T-helper 17 cell (primary cell): ENCODE results near the gene FMNL2. TPM values are rescaled to one million over a fixed set of nuclear protein-coding genes. Genes with fewer than 3 reads are reported as not detected.
"Not testable (repeated sequence)": the region's sequence is repeated elsewhere in the genome, so short reads cannot be mapped to it uniquely, and the experiment has no call there.

Source experiments
- ATAC-seq: fragments of 150-1000 bp; cut with Tn5 transposase; 2 replicates; pipeline ENCODE4 v1.10.0; 2021; ENCODE audit warnings: mild to moderate bottlenecking, moderate library complexity
- DNase-seq, 3 donors: peaks; one replicate each; pipeline versions ENCODE4 v3.0.0 to v3.0.0-alpha.2; 2020 to 2021
- H3K9me3 ChIP-seq: one replicate; pipeline ENCODE4 v1.7.0; 2013; ENCODE audit warnings: low read length, mild to moderate bottlenecking; ENCODE audit not compliant: control insufficient read depth, poor library complexity, severe bottlenecking
- H3K27ac Mint-ChIP-seq: one replicate; pipeline ENCODE4 v1.8.0; 2022; ENCODE audit warnings: mild to moderate bottlenecking, moderate library complexity, mixed read lengths
- H3K27me3 Mint-ChIP-seq: one replicate; pipeline ENCODE4 v1.8.0; 2022; ENCODE audit warnings: mixed read lengths
- H3K36me3 Mint-ChIP-seq: one replicate; pipeline ENCODE4 v1.8.0; 2022; ENCODE audit warnings: low read depth, mixed read lengths
- H3K4me1 Mint-ChIP-seq: one replicate; pipeline ENCODE4 v1.8.0; 2022; ENCODE audit warnings: mild to moderate bottlenecking, mixed read lengths
- H3K4me3 Mint-ChIP-seq: one replicate; pipeline ENCODE4 v1.8.0; 2022; ENCODE audit warnings: mild to moderate bottlenecking, moderate library complexity, mixed read lengths
- total RNA-seq, 4 donors: library from RNA in 2 of 4; stranded (reverse) in 2 of 4; gene quantifications; one replicate each; pipeline ENCODE4 v1.2.3 and lab custom pipeline; 2022 to 2026

Gene FMNL2
- total RNA-seq, 2 donors from 2014 or later, result 0.34 to 0.40 TPM

DNA sequence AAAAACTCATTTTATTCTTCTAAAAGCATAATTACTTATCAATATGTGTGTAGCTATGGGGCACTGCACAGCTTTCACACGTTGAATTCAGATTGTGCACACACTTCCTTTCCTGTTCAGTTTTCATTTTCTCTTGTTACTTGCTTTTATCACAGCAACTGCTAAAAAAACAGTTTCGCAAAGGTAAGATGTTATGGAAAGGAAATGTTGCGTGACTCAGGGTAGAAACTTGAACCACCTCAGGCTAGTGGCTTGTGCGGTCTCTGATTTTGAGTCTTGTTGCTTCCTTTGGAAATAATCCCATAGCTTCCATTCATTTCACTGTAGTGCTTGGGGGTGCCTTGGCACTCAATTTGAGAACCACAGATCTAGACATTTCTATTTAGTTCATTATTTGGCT, 171.9 kb downstream of the FMNL2 start:
- no peaks in the 10 kb centered on the region for H3K4me1 Mint-ChIP-seq
- H3K27me3 Mint-ChIP-seq, result peaks cover 18% of the 10 kb centered on the region
- no peaks in the 10 kb centered on the region for H3K36me3 Mint-ChIP-seq
- ATAC-seq (no peak), DNase-seq (no peak)
- no peak overlapping the region for H3K27ac Mint-ChIP-seq
- no peaks in the 10 kb centered on the region for H3K9me3 ChIP-seq
- H3K4me3 Mint-ChIP-seq, result no peak overlapping the region

DNA sequence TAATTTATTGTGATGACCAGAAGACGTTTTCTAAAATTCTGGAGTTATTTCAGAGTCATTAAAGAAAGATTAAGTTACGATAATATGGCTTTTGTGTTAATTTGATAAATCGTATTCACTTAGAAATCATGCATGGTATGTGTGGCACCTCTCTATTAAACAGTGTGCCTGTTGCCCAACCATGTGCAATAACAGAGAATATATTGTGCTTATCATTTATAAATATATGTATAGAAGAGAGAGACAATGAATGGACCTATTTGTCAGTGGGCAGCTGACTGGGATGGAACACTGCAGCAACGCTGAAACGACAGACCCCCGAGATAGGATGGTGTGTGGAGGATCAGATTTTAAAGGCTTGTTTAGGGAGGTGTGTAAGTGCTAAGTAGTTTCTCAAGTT, 172.9 kb downstream of the FMNL2 start:
- H3K4me3 Mint-ChIP-seq, result no peak overlapping the region
- ATAC-seq (no peak), DNase-seq (no peak)
- H3K27me3 Mint-ChIP-seq, result peaks cover 20% of the 10 kb centered on the region
- no peaks in the 10 kb centered on the region for H3K36me3 Mint-ChIP-seq
- no peak overlapping the region for H3K27ac Mint-ChIP-seq
- no peaks in the 10 kb centered on the region for H3K9me3 ChIP-seq
- H3K4me1 Mint-ChIP-seq, result no peaks in the 10 kb centered on the region

DNA sequence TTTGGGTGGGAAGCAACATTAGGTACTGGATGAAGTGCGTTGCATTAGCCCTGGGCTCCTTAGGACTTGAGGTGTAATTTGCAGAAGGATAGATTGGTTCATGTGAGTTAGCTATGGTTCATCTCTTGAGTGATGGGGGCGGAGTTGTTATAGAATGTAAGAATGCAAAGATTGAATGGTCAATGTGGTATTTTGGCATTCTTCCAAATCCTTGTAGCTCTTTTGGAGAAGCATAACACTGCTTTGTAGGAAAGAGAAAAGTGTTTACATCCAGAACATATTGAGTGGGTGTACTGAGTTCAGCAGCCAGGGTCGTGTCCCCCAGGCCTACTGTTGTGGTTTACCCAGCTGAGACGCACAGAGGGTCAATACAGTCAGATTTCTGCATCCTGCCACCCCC, 173.5 kb downstream of the FMNL2 start:
- H3K27me3 Mint-ChIP-seq, result peaks cover 18% of the 10 kb centered on the region
- no peak overlapping the region for H3K27ac Mint-ChIP-seq
- DNase-seq, result no peak
- no peaks in the 10 kb centered on the region for H3K36me3 Mint-ChIP-seq
- no peaks in the 10 kb centered on the region for H3K4me1 Mint-ChIP-seq
- ATAC-seq, result no peak
- H3K9me3 ChIP-seq, result no peaks in the 10 kb centered on the region
- H3K4me3 Mint-ChIP-seq, result no peak overlapping the region

DNA sequence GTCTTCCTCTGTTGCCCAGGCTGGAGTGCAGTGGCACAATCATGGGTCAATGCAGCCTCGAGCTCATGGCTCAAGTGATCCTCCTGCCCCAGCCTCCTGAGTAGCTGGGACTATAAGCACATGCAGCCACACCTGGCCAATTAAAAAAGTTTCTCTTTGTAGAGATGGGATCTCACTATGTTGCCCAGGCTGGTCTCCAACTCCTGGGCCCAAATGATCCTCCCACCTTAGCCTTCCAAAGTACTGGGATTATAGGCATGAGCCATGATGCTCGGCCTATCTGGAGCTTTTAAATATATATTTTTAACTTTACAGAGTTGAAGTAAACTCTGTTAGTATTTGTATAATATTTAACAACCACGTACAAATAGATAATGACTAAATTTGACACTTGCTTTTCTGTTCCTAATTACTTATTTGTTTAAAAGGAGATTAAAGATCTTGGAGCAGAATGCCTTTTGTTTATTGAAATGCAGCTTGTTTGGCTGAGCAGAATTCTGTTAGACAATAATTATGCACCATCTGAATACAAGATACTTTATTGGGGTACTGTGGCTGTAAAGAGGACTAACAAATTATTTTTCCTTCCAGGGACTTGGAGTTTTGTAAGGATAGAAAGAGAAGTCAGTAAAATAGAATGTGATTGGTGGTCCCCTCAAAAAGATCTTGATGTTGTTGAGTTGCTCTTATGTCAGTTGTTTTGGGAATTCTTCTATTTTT, 175.0 kb downstream of the FMNL2 start:
- Mint-ChIP-seq H3K27ac (no peak overlapping the region), H3K36me3 (no peaks in the 10 kb centered on the region), H3K27me3 (peaks cover 18% of the 10 kb centered on the region), H3K4me1 (no peaks in the 10 kb centered on the region), H3K4me3 (no peak overlapping the region)
- DNase-seq (no peak), ATAC-seq (no peak)
- H3K9me3 ChIP-seq, result no peaks in the 10 kb centered on the region

DNA sequence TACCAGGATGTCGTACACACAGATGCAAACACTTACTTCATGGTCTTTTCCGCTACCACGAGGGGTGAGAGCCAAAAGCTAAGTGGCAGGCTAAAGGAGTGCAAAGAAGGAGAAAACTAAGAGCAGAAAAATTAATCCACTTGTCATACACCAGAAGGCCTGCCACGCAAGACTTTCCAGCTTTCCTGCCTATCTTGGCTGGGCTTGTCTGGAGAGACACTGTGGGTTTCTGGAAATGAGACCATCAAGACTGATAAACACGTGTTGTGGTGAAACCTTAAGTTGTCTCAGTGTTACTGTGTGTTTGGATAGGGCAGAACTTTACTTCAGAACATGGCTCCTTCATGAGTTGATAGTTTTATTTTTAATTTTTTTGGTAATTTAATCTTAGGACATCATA, 175.6 kb downstream of the FMNL2 start:
- H3K36me3 Mint-ChIP-seq, result no peaks in the 10 kb centered on the region
- no peaks in the 10 kb centered on the region for H3K9me3 ChIP-seq
- no peaks in the 10 kb centered on the region for H3K4me1 Mint-ChIP-seq
- H3K27me3 Mint-ChIP-seq, result peaks cover 18% of the 10 kb centered on the region
- no peak overlapping the region for H3K4me3 Mint-ChIP-seq
- no peak for ATAC-seq
- no peak for DNase-seq
- no peak overlapping the region for H3K27ac Mint-ChIP-seq

DNA sequence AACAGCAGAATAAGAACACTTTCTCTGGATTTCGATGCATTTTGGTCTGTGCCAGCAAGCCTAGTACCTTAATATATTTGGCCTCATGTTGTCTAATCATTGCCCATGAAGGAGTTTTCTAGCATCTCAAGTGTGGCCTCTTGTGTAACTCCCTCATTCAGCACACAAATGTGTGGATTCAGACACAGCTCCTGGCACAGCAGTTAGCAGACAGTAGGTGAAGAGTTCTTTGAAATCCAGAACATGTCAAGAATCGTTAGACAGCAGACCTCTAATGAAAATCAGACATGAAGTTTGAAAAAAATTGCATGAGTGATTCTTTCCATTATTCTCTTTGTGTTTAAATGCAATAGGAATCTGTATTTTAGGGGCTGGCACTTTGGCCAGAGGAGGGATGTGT, 177.0 kb downstream of the FMNL2 start:
- Mint-ChIP-seq H3K4me1 (no peaks in the 10 kb centered on the region), H3K36me3 (no peaks in the 10 kb centered on the region), H3K4me3 (no peak overlapping the region), H3K27ac (no peak overlapping the region), H3K27me3 (peaks cover 20% of the 10 kb centered on the region)
- ATAC-seq (no peak), DNase-seq (no peak)
- H3K9me3 ChIP-seq, result no peaks in the 10 kb centered on the region

DNA sequence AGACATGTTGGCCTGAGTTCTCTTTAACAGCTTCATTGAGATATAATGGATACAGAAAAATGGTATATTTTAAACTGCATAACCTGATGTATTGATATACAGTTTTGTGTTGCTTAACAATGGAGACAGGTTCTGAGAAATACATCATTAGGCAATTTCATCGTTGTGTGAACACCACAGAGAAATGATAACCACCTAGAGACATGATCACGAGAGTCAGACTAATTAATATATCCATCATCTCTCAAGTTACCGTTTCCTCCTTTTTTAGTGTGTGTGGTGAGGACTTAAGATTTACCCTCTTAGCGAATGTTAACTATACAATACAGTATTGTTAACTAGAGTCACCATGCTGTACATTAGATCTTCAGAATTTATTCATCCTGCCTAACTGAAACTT, 178.1 kb downstream of the FMNL2 start:
- Mint-ChIP-seq H3K27me3 (peaks cover 30% of the 10 kb centered on the region), H3K4me1 (no peaks in the 10 kb centered on the region), H3K4me3 (no peak overlapping the region), H3K36me3 (no peaks in the 10 kb centered on the region), H3K27ac (no peak overlapping the region)
- ATAC-seq (no peak), DNase-seq (no peak)
- no peaks in the 10 kb centered on the region for H3K9me3 ChIP-seq

DNA sequence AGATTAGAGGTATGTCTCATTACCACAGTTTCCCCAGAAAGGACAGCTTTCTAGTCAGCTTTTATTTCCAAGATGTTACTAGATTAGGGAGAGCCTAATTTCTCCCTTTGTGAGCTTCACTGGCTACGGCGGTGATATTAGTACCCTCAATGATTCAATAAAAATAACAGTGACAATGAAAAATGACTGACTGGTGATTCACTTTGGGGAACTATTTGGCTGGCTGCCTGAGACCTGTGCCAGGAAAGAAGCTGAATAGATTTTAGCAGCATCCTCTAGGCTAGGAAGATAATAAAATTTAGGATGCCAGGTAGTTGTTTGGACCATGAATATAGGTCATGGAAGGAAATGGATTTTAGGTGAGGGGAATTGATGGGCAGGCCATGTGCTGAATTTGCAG, 178.7 kb downstream of the FMNL2 start:
- Mint-ChIP-seq H3K4me1 (no peaks in the 10 kb centered on the region), H3K27me3 (peaks cover 33% of the 10 kb centered on the region), H3K27ac (no peak overlapping the region), H3K36me3 (no peaks in the 10 kb centered on the region), H3K4me3 (no peak overlapping the region)
- DNase-seq (no peak), ATAC-seq (no peak)
- no peaks in the 10 kb centered on the region for H3K9me3 ChIP-seq

DNA sequence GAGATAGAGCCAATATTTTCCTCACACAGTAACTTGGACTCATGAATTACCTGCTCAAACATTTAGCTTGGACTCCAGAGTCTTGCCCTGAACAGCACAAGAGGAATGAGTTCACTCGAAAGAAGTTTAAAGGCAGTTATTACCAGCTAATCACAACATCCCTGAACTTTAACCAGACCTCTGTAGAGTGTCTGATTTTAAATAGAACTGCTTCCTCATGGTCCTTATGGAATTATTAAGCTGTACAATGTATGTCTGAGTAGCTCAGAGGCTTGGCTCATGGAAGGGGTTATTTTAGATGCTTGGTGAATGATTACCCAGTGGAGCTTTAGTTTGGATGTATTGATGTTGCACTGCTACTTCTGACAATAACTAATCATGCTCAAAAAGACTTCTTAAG, 183.1 kb downstream of the FMNL2 start:
- ATAC-seq, result no peak
- no peaks in the 10 kb centered on the region for H3K9me3 ChIP-seq
- H3K27ac Mint-ChIP-seq, result no peak overlapping the region
- no peak for DNase-seq
- no peaks in the 10 kb centered on the region for H3K36me3 Mint-ChIP-seq
- no peak overlapping the region for H3K4me3 Mint-ChIP-seq
- H3K27me3 Mint-ChIP-seq, result peaks cover 30% of the 10 kb centered on the region
- no peaks in the 10 kb centered on the region for H3K4me1 Mint-ChIP-seq

DNA sequence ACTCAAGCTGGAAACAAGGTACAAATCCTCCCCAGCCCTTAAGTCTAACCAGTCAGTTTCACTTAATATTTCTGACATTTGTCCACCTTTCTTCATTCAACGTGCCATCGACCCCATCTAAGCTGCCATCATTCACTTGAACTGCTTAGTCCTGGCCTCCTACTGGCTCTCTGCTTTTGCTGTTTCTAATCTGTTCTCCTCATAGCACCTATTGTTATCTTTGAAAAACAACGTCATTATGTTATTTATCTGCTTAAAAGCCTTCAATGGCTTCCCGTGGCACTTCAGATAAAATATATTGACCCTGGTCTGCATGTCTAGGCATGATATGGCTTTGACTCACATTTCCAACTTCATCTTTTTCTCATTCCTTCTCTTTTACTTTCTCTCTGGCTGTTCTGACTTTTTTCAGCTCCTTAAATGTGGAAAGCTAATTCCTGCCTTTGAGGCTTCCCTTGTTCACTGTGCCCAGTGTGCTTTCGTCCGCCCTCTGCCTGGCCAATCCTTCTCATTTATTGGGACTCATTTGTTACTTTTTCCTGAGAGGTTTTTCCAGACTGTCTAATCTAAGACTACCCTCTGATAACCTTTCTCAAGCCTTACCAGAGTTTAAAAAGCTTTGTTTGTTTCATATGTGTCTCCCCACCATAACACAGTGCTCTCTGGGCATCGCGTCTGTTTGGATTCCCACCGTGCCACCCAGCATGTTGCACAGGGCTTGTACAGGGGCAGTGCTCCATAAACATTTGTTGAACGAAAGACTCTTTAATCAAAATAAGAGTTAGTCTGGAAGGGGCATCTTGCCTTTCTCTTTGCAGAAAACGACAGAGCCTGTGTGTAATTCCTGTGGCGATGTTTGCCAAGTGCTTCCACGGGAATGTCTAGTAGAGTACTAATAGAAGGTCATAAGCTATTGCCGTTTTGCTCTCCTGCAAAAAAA, 183.9 kb downstream of the FMNL2 start:
- Mint-ChIP-seq H3K4me3 (no peak overlapping the region), H3K36me3 (no peaks in the 10 kb centered on the region), H3K4me1 (no peaks in the 10 kb centered on the region), H3K27me3 (peaks cover 30% of the 10 kb centered on the region), H3K27ac (no peak overlapping the region)
- ATAC-seq, result no peak
- no peak for DNase-seq
- H3K9me3 ChIP-seq, result no peaks in the 10 kb centered on the region

DNA sequence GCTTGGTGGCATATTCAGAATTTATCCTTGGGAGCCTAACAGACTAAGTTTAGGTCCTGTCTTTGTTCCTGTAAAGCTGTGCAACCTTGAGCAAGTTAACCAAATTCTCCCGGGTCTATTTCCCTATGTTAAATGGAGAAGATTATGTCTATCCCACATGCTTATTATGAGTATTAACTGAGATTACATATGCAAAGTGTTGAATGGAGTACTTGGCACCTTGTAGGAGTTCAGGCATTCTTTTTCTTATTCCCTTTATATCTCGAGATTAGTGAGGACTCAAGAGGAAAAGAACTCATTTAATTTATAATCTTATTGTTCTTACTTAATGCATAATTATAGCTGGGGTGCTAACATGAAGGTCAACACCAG, 184.6 kb downstream of the FMNL2 start:
- no peak overlapping the region for H3K27ac Mint-ChIP-seq
- H3K27me3 Mint-ChIP-seq, result peaks cover 30% of the 10 kb centered on the region

DNA sequence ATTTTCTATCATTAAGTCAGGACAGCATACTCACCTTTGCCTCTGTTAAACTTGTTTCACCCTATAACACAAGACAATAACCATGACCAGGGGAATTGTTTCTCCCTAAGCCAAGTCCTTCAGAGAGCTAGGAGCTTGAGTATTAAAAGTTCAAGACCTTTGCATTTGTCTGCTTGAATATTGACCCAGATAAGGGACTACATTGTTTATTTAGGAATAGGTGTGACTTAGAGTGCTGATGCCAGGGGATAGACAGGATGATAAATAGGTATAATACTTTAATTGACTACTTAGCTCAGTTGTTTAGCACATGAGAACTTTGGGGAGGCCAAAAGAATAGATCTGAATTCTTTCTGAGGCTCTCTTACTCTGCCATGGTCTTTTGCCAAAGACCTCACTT, 185.8 kb downstream of the FMNL2 start:
- H3K9me3 ChIP-seq, result no peaks in the 10 kb centered on the region
- peaks cover 30% of the 10 kb centered on the region for H3K27me3 Mint-ChIP-seq
- no peak for DNase-seq

More for the DNA sequence above, 184.6 kb downstream of the FMNL2 start:
- no peaks in the 10 kb centered on the region for H3K9me3 ChIP-seq
- no peak for ATAC-seq
- Mint-ChIP-seq H3K4me3 (no peak overlapping the region), H3K4me1 (no peaks in the 10 kb centered on the region), H3K36me3 (no peaks in the 10 kb centered on the region)
- no peak for DNase-seq

DNA sequence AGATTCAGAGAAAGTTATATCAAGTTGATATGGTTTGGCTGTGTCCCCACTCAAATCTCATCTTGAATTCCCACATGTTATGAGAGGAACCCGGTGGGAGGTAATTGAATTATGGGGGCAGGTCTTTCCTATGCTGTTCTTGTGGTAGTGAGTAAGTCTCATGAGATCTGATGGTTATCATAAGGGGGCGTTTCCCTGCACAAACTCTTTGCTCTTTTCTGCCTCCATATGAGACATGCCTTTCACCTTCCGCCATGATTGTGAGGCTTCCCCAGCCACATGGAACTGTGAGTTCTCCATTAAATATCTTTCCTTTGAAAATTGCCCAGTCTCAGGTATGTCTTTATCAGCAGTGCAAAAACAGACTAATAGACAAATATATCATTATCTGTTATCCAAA, 187.5 kb downstream of the FMNL2 start:
- ATAC-seq, H3K4me1 Mint-ChIP-seq, H3K4me3 Mint-ChIP-seq, H3K36me3 Mint-ChIP-seq, DNase-seq, H3K9me3 ChIP-seq, H3K27ac Mint-ChIP-seq: not testable (repeated sequence)
- H3K27me3 Mint-ChIP-seq, result peaks cover 23% of the 10 kb centered on the region

More for the DNA sequence above, 185.8 kb downstream of the FMNL2 start:
- no peaks in the 10 kb centered on the region for H3K36me3 Mint-ChIP-seq
- H3K4me3 Mint-ChIP-seq, result no peak overlapping the region
- H3K27ac Mint-ChIP-seq, result no peak overlapping the region
- ATAC-seq, result no peak
- H3K4me1 Mint-ChIP-seq, result no peaks in the 10 kb centered on the region
